Upper lobe of right lung (tissue), 1 donor: ENCODE results near the gene CD52. TPM values are rescaled to one million over a fixed set of nuclear protein-coding genes. Genes with fewer than 3 reads are reported as not detected.

ENCODE experiments used
- ATAC-seq: fragments of 200-7000 bp; cut with Tn5 transposase; one replicate; pipeline ENCODE4 v1.9.1; 2020; ENCODE audit warnings: mild to moderate bottlenecking, moderate library complexity
- DNase-seq: peaks from one replicate; pipeline ENCODE4 v3.0.0-alpha.2; 2020
- H3K27ac ChIP-seq: fragments of 200-600 bp; one replicate; pipeline ENCODE4 v1.8.0; 2022
- H3K27me3 ChIP-seq: fragments of 200-600 bp; one replicate; pipeline ENCODE4 v1.8.0; 2022; ENCODE audit warnings: mild to moderate bottlenecking
- H3K36me3 ChIP-seq: fragments of 200-600 bp; one replicate; pipeline ENCODE4 v1.8.0; 2022
- H3K4me1 ChIP-seq: fragments of 200-600 bp; one replicate; pipeline ENCODE4 v1.8.0; 2022
- H3K4me3 ChIP-seq: fragments of 200-600 bp; one replicate; pipeline ENCODE4 v1.8.0; 2022; ENCODE audit warnings: mild to moderate bottlenecking
- H3K9me3 ChIP-seq: fragments of 200-600 bp; one replicate; pipeline ENCODE4 v1.8.0; 2022
- CTCF ChIP-seq: fragments of 200-600 bp; IDR thresholded peaks from one replicate; pipeline ENCODE4 v1.8.0; 2022; ENCODE audit warnings: antibody characterized with exemption
- intact Hi-C: fragments of 100-400 bp; cut with DNase I; formaldehyde crosslinking; loops from one replicate; pipeline ENCODE4 v1.11.0; 2022
- total RNA-seq: library from RNA; stranded (reverse); fragmentation: NEBNext Ultra II Directional; extraction: Animal tissue kit (Norgen Biotek cat#: 25700); gene quantifications from one replicate; pipeline ENCODE4 v1.2.1, GENCODE V29; 2021
- donor health status: DM: no; HTN: yes; CAD: no; lungs with severe emphysema.

CD52 gene
- total RNA-seq, 1 donor from 2014 or later: 348 TPM

GRCh38 chr1:26279456-26280332, 38.1 kb upstream of the CD52 start, which contains the start of gene SH3BGRL3:
TSS of gene SH3BGRL3 (plus strand) at chr1:26280086. CDS start at chr1:26280156, 70 bp downstream.
- peak; percentile 42 for TF ChIP-seq CTCF
- ATAC-seq (peak; percentile 86), DNase-seq (peak; percentile 95)
- Histone ChIP-seq H3K27ac (peak within 1 kb of the TSS; percentile 89), H3K4me1 (peaks cover 65% of the 10 kb centered on the region), H3K4me3 (peak within 1 kb of the TSS; percentile 99), H3K9me3 (no peaks in the 10 kb centered on the region), H3K36me3 (peaks cover 11% of the 10 kb centered on the region), H3K27me3 (no peaks in the 10 kb centered on the region)
- intact Hi-C loops: loop anchor here (5.0 kb wide), 1 partner anchor 43 kb away; no protein-coding TSS in a partner anchor

GRCh38 chr1:26280333-26281042, 37.3 kb upstream of the CD52 start:
- H3K4me1 ChIP-seq: peaks cover 66% of the 10 kb centered on the region
- no peak for DNase-seq
- peaks cover 11% of the 10 kb centered on the region for H3K36me3 ChIP-seq
- H3K4me3 ChIP-seq: peak overlapping the region; percentile 99
- TF ChIP-seq CTCF: no peak
- peak overlapping the region; percentile 89 for H3K27ac ChIP-seq
- no peak for ATAC-seq
- no peaks in the 10 kb centered on the region for H3K9me3 ChIP-seq
- intact Hi-C loops: no loop called here
- H3K27me3 ChIP-seq: no peaks in the 10 kb centered on the region

GRCh38 chr1:26281091-26281958, 36.4 kb upstream of the CD52 start:
- Histone ChIP-seq H3K4me3 (peak overlapping the region; percentile 99), H3K27me3 (no peaks in the 10 kb centered on the region), H3K4me1 (peaks cover 67% of the 10 kb centered on the region), H3K36me3 (peaks cover 11% of the 10 kb centered on the region), H3K27ac (peak overlapping the region; percentile 89), H3K9me3 (no peaks in the 10 kb centered on the region)
- TF ChIP-seq CTCF: no peak
- DNase-seq (no peak), ATAC-seq (no peak)
- intact Hi-C loops: no loop called here

GRCh38 chr1:26281971-26282370, 35.8 kb upstream of the CD52 start:
- ATAC-seq (no peak), DNase-seq (no peak)
- intact Hi-C loops: no loop called here
- H3K4me1 ChIP-seq: peaks cover 67% of the 10 kb centered on the region
- no peak for TF ChIP-seq CTCF
- H3K27ac ChIP-seq: no peak overlapping the region
- H3K27me3 ChIP-seq: no peaks in the 10 kb centered on the region
- H3K4me3 ChIP-seq: no peak overlapping the region
- H3K36me3 ChIP-seq: peaks cover 11% of the 10 kb centered on the region
- no peaks in the 10 kb centered on the region for H3K9me3 ChIP-seq

DNA sequence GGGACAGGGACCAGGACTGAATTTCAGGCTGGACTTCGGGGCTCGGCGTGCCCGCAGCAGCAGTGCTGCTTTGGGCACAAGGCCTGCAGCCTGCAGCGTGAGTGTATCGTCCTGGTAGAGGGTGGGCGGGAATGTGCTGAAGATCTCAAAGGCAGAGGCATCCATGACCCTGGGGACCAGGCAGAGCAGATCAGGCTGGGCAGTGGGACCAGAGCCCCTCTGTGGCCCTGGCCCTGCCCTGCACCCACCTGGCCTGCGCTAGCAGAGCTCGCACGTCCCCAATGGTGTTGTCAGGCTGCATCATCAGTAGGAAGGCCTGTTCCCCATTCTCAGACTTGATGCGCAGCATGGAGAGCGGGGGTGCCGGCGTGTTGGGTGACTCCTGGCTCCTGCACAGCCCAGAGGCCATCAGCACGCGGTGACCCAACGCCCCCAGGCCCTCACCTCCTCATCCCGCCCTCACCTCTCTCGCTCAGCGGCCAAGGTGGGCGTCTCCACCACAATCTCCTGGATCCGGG, 35.3 kb upstream of the CD52 start:
- H3K4me3 ChIP-seq: no peak overlapping the region
- ATAC-seq: no peak
- no peaks in the 10 kb centered on the region for H3K27me3 ChIP-seq
- intact Hi-C loops: no loop called here
- no peak overlapping the region for H3K27ac ChIP-seq
- H3K36me3 ChIP-seq: peaks cover 11% of the 10 kb centered on the region
- TF ChIP-seq CTCF: no peak
- H3K4me1 ChIP-seq: peaks cover 67% of the 10 kb centered on the region
- H3K9me3 ChIP-seq: no peaks in the 10 kb centered on the region
- DNase-seq: no peak
